OCI-LY1 (cell line): ENCODE data around the gene ANKRD13C.

Experiments used
- H2AFZ ChIP-seq: fragments of 200-600 bp; sonication (generic), shearing (Covaris generic); 2 replicates; pipeline ENCODE4 v1.6.0; 2014; ENCODE audit warnings: antibody characterized with exemption, mild to moderate bottlenecking, low read length
- H3F3A ChIP-seq: fragments of 200-600 bp; sonication (generic), shearing (Covaris generic); 2 replicates; pipeline ENCODE4 v1.6.0; 2014; ENCODE audit warnings: mild to moderate bottlenecking, antibody characterized with exemption, low read length, moderate library complexity; ENCODE audit not compliant: insufficient read depth
- H3K27ac ChIP-seq: fragments of 200-600 bp; sonication (generic); 2 replicates; pipeline ENCODE4 v1.5.1; 2014; ENCODE audit warnings: low read length, mixed run types, mild to moderate bottlenecking, low read depth; ENCODE audit not compliant: poor library complexity, severe bottlenecking
- H3K27me3 ChIP-seq: fragments of 200-600 bp; sonication (generic); 2 replicates; pipeline ENCODE4 v1.6.0; 2014; ENCODE audit warnings: antibody characterized with exemption, mild to moderate bottlenecking, low read length, moderate library complexity; ENCODE audit not compliant: insufficient read depth
- H3K36me3 ChIP-seq: fragments of 200-600 bp; sonication (generic); 2 replicates; pipeline ENCODE4 v1.6.1; 2014; ENCODE audit warnings: mild to moderate bottlenecking, antibody characterized with exemption, low read length, moderate library complexity, mixed read lengths; ENCODE audit not compliant: insufficient read depth
- H3K4me1 ChIP-seq: fragments of 200-600 bp; sonication (generic); 2 replicates; pipeline ENCODE4 v1.5.1; 2014; ENCODE audit warnings: mild to moderate bottlenecking, low read length, moderate library complexity; ENCODE audit not compliant: insufficient read depth, severe bottlenecking
- H3K4me2 ChIP-seq: fragments of 200-600 bp; sonication (generic), shearing (Covaris generic); 2 replicates; pipeline ENCODE4 v1.6.1; 2014; ENCODE audit warnings: low read length
- H3K4me3 ChIP-seq: fragments of 200-600 bp; sonication (generic); 2 replicates; pipeline ENCODE4 v1.5.1; 2014; ENCODE audit warnings: low read length, low read depth, mild to moderate bottlenecking, mixed read lengths; ENCODE audit not compliant: poor library complexity, severe bottlenecking
- H3K79me2 ChIP-seq: fragments of 200-600 bp; shearing (Covaris generic); 2 replicates; pipeline ENCODE4 v1.6.1; 2016; ENCODE audit warnings: mixed run types, low read length, mixed read lengths; ENCODE audit not compliant: insufficient read depth
- H3K9ac ChIP-seq: fragments of 200-600 bp; sonication (generic), shearing (Covaris generic); 2 replicates; pipeline ENCODE4 v1.6.1; 2014; ENCODE audit warnings: mild to moderate bottlenecking, low read length, mixed read lengths
- H3K9me2 ChIP-seq: fragments of 200-600 bp; sonication (generic), shearing (Covaris generic); 2 replicates; pipeline ENCODE4 v1.6.1; 2014; ENCODE audit warnings: low read depth, mild to moderate bottlenecking, low read length, mixed read lengths
- H3K9me3 ChIP-seq: fragments of 200-600 bp; shearing (Covaris generic); 2 replicates; pipeline ENCODE4 v1.6.1; 2014; ENCODE audit warnings: low read length, mixed read lengths
- H4K20me1 ChIP-seq: fragments of 200-600 bp; sonication (generic), shearing (Covaris generic); 2 replicates; pipeline ENCODE4 v1.6.0; 2016; ENCODE audit warnings: mild to moderate bottlenecking, low read length; ENCODE audit not compliant: insufficient read depth
- EZH2 ChIP-seq: fragments of 200-600 bp; sonication (generic), shearing (Covaris generic); IDR thresholded peaks from 2 replicates; pipeline ENCODE4 v1.8.0; 2017; ENCODE audit warnings: borderline replicate concordance, mixed run types, mild to moderate bottlenecking, antibody characterized with exemption, low read length, moderate library complexity, mixed read lengths
- TF ChIP-seq, protein P1 (sequence below): fragments of 200-600 bp; sonication (generic), shearing (Covaris generic); IDR thresholded peaks from 2 replicates; pipeline ENCODE4 v1.5.1; 2017; ENCODE audit warnings: mild to moderate bottlenecking, antibody characterized with exemption, low read length, moderate library complexity, mixed read lengths

The ANKRD13C gene

DNA sequence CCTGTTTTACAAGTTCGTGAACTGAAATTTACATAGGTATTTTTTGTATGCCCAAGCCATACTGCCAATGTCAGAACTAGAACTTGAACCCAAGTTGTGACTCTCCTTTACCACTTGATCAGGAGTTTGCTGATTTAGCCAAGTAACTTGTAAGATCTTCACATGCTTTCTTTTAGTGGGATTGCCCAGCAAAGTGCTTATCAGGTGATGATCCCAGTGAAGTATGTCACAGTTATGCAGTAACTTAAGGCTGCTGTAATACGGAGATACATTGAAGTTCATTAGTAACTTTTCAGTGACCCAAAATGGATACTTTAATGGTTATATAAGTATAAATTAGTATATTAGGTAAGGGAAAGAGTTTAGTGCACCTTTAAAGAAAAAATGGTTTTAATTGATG lies 129.6 kb downstream of the ANKRD13C start:
- TF ChIP-seq, protein P1, sequence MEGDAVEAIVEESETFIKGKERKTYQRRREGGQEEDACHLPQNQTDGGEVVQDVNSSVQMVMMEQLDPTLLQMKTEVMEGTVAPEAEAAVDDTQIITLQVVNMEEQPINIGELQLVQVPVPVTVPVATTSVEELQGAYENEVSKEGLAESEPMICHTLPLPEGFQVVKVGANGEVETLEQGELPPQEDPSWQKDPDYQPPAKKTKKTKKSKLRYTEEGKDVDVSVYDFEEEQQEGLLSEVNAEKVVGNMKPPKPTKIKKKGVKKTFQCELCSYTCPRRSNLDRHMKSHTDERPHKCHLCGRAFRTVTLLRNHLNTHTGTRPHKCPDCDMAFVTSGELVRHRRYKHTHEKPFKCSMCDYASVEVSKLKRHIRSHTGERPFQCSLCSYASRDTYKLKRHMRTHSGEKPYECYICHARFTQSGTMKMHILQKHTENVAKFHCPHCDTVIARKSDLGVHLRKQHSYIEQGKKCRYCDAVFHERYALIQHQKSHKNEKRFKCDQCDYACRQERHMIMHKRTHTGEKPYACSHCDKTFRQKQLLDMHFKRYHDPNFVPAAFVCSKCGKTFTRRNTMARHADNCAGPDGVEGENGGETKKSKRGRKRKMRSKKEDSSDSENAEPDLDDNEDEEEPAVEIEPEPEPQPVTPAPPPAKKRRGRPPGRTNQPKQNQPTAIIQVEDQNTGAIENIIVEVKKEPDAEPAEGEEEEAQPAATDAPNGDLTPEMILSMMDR, result no peak
- TF ChIP-seq EZH2, result no peak
- Histone ChIP-seq H3K27ac (no peak overlapping the region), H3F3A (no peaks in the 10 kb centered on the region), H4K20me1 (peaks cover 15% of the 10 kb centered on the region; the same call in 1 of the 2 replicates), H3K9ac (no peak overlapping the region), H3K27me3 (no peaks in the 10 kb centered on the region), H3K9me3 (no peaks in the 10 kb centered on the region), H3K4me2 (peak overlapping the region; percentile 84; the same call in 1 of the 2 replicates), H3K79me2 (peaks cover 78% of the 10 kb centered on the region), H3K36me3 (peaks cover 82% of the 10 kb centered on the region), H3K4me1 (peaks cover 40% of the 10 kb centered on the region), H2AFZ (no peak overlapping the region), H3K4me3 (no peak overlapping the region), H3K9me2 (no peaks in the 10 kb centered on the region)

DNA sequence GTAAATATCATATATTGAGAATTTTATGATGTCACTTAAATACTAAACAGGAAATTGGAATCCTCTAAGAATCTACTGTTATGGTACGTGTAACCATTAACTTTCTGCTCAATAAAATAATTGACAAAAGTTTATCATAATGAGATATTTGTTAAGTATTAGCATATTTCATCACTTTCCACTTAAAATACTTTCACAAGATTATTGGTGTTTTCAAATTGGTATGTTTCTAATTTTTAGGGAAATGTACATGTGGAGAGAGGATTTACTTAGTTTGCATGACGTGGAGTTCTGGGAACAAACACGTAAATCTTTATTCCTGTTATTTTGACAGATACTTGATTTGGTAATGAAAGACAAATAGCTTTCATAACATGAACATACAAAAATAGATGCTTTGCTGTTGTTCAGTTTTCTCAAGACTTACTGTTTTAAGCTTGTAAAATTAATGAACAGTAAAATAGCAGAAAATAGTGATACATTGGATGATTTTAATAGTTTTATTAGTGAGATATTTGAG lies 131.7 kb downstream of the ANKRD13C start:
- H3K4me2 ChIP-seq, result peak overlapping the region; percentile 84
- H4K20me1 ChIP-seq, result peaks cover 10% of the 10 kb centered on the region; the same call in 1 of the 2 replicates
- peaks cover 84% of the 10 kb centered on the region for H3K79me2 ChIP-seq
- no peaks in the 10 kb centered on the region for H3K9me2 ChIP-seq
- no peaks in the 10 kb centered on the region for H3F3A ChIP-seq
- TF ChIP-seq, protein P1, result no peak
- no peak for TF ChIP-seq EZH2
- no peaks in the 10 kb centered on the region for H3K9me3 ChIP-seq
- peaks cover 60% of the 10 kb centered on the region for H3K36me3 ChIP-seq
- no peaks in the 10 kb centered on the region for H3K27me3 ChIP-seq
- peak overlapping the region; percentile 96 for H3K9ac ChIP-seq
- peak overlapping the region; percentile 89 for H3K4me3 ChIP-seq
- no peak overlapping the region for H2AFZ ChIP-seq
- peaks cover 47% of the 10 kb centered on the region for H3K4me1 ChIP-seq
- H3K27ac ChIP-seq, result no peak overlapping the region

DNA sequence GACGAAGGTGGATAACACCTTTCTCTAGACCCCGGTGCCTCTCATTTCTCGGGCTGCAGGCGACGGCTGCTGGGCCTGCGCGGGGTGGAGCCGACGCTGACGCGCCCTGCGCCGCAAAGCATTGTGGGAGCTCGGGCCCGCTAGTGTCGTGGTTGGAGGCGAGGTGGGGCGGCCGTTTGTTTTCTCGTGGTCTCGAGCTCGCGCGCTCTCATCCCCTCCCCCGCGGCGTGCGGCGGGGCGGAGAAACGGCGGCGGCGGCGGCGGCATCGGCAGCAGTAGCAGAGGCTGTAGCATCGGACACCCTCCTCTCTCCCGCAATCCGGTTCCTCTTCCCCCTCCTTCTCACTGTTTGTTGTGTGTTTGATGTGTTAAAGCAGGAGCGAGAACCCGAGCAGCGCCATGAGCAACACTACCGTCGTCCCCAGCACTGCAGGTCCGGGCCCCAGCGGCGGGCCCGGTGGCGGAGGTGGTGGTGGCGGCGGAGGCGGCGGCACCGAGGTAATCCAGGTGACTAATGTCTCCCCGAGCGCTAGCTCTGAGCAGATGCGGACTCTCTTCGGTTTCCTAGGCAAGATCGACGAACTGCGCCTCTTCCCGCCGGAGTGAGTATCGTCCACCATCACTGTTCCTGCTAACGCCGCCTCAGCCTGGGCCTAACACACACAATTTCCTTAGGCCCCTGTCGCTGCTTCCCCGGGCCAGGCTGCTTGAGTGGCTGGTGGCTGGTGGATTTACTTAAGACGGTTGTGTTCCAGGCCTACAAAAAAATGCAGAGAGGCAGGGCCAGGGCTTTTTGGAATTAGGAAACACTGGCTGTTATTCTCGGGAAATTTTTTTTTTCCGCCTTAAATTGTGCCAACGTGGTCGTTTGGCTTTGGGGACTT lies 133.0 kb downstream of the ANKRD13C start, which contains the start of gene SRSF11:
Gene SRSF11 (plus strand): TSS at position 143 of the 884 bp plus-strand sequence. CDS start 257 bp downstream, at position 400.
- peak within 1 kb of the TSS; percentile 84 for H3K4me2 ChIP-seq
- H4K20me1 ChIP-seq, result 0 out of 2 replicates have a peak, but pooled peaks cover 10% of the 10 kb centered on the region
- no peaks in the 10 kb centered on the region for H3K9me3 ChIP-seq
- no peaks in the 10 kb centered on the region for H3K27me3 ChIP-seq
- H3F3A ChIP-seq, result no peaks in the 10 kb centered on the region
- H3K4me1 ChIP-seq, result peaks cover 47% of the 10 kb centered on the region
- H3K9ac ChIP-seq, result peak within 1 kb of the TSS; percentile 96
- H3K79me2 ChIP-seq, result peaks cover 76% of the 10 kb centered on the region
- H2AFZ ChIP-seq, result peak within 1 kb of the TSS; percentile 77; the same call in 1 of the 2 replicates
- peak within 1 kb of the TSS; percentile 83 for H3K27ac ChIP-seq
- no peaks in the 10 kb centered on the region for H3K9me2 ChIP-seq
- H3K4me3 ChIP-seq, result peak within 1 kb of the TSS; percentile 89
- no peak for TF ChIP-seq EZH2
- TF ChIP-seq, protein P1, result peak; percentile 13; the same call in 1 of the 2 replicates
- peaks cover 47% of the 10 kb centered on the region for H3K36me3 ChIP-seq
